SU-DHL-6 (cell line): ENCODE results near the gene SLFN12L.
A peak's percentile ranks its signal among the peaks of the same experiment; 100 is the strongest.

Source experiments
- H2AFZ ChIP-seq: fragments of 200-600 bp; sonication (generic); 2 replicates; pipeline ENCODE4 v1.6.1; 2014; ENCODE audit warnings: low read depth, mild to moderate bottlenecking, moderate library complexity, mixed read lengths, antibody characterized with exemption, low read length; ENCODE audit not compliant: severe bottlenecking
- H3F3A ChIP-seq: fragments of 200-600 bp; shearing (Covaris generic); 2 replicates; pipeline ENCODE4 v1.6.0; 2016; ENCODE audit warnings: antibody characterized with exemption, mild to moderate bottlenecking; ENCODE audit not compliant: insufficient read depth
- H3K27ac ChIP-seq: fragments of 200-600 bp; sonication (generic); 2 replicates; pipeline ENCODE4 v1.5.1; 2016; ENCODE audit warnings: low read depth, mild to moderate bottlenecking, low read length, moderate library complexity, mixed read lengths
- H3K27me3 ChIP-seq: fragments of 200-600 bp; sonication (generic), shearing (Covaris generic); 2 replicates; pipeline ENCODE4 v1.6.0; 2014; ENCODE audit warnings: mild to moderate bottlenecking, low read length
- H3K36me3 ChIP-seq: fragments of 200-600 bp; sonication (generic); 2 replicates; pipeline ENCODE4 v1.6.1; 2014; ENCODE audit warnings: mild to moderate bottlenecking, low read length, mixed read lengths
- H3K4me2 ChIP-seq: fragments of 300-600, 200-600 bp; shearing (Covaris generic), sonication (generic); 2 replicates; pipeline ENCODE4 v1.6.0; 2014; ENCODE audit warnings: low read length, low read depth, mild to moderate bottlenecking; ENCODE audit not compliant: poor library complexity, severe bottlenecking
- H3K4me3 ChIP-seq: fragments of 200-600 bp; sonication (generic); 2 replicates; pipeline ENCODE4 v1.5.1; 2014; ENCODE audit warnings: antibody characterized with exemption, low read length, mild to moderate bottlenecking, mixed read lengths; ENCODE audit not compliant: insufficient read depth, poor library complexity, severe bottlenecking
- H3K79me2 ChIP-seq: fragments of 200-600 bp; sonication (generic); 2 replicates; pipeline ENCODE4 v1.6.1; 2014; ENCODE audit warnings: mild to moderate bottlenecking, low read length, moderate library complexity; ENCODE audit not compliant: insufficient read depth
- H3K9ac ChIP-seq: fragments of 200-600 bp; sonication (generic); 2 replicates; pipeline ENCODE4 v1.7.0; 2014; ENCODE audit warnings: mild to moderate bottlenecking, low read length
- H3K9me2 ChIP-seq: fragments of 200-600 bp; sonication (generic); replicated peaks from 2 replicates; pipeline ENCODE4 v1.6.1; 2014; ENCODE audit warnings: low read length; ENCODE audit not compliant: insufficient read depth
- H3K9me3 ChIP-seq: fragments of 200-600 bp; sonication (generic); 2 replicates; pipeline ENCODE4 v1.6.1; 2014; ENCODE audit warnings: low read length, mixed read lengths; ENCODE audit not compliant: insufficient read depth
- H4K20me1 ChIP-seq: fragments of 200-600 bp; sonication (generic); 2 replicates; pipeline ENCODE4 v1.6.1; 2014; ENCODE audit warnings: low read depth, mild to moderate bottlenecking, antibody characterized with exemption, low read length, moderate library complexity, mixed read lengths
- EZH2phosphoT487 ChIP-seq: fragments of 200-600 bp; sonication (generic), shearing (Covaris generic); conservative IDR thresholded peaks from 2 replicates; pipeline ENCODE4 v1.6.1; 2018; ENCODE audit warnings: mild to moderate bottlenecking, antibody characterized with exemption, low read length, moderate library complexity, mixed read lengths
- TF ChIP-seq, protein P1 (sequence below): fragments of 200-600 bp; sonication (generic); IDR thresholded peaks from one replicate; pipeline ENCODE4 v1.5.1; 2017; ENCODE audit warnings: antibody characterized with exemption, mild to moderate bottlenecking, low read length, moderate library complexity; ENCODE audit not compliant: insufficient read depth, poor library complexity, severe bottlenecking

The SLFN12L gene

DNA sequence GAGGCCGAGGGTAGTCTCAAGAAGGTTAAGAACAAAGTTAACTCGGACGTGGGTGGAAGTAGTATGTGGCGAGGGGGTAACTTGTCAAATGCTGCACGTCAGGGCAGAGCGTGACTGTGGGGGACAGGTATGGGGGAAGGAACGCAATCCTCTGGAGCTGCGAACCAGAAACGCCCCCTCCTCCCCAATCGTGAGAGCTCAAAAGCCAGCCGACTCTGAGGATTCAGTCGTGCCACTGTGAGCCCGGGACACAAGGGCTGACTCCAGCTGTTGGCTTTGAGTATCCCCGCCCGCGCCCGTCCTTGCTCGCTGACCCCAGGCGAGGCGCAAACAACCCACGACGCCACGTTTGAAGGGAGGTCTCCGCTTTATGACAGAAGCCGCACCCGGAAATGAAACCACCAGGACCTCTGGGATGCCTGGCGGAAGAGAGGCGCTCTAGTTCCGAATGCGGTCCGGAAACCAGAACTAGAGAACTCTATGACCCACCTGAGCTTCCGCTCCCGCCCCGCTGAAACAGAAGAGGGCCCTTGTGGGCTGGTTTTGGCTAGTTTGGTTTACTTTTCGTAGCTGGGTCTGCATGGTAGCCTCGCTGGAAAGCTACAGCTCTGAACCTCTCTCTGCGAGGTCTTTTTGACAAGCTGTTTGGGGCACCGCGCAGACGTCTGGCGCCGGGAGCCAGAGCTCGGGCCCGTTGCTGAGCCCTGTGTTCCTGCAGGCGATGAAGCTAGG is 40.9 kb upstream of the SLFN12L start, which contains the start of gene PEX12:
TSS of gene PEX12 (minus strand) at position 375 of the 732 bp plus-strand sequence. CDS start 550 bp downstream, outside the sequence.
- no peaks in the 10 kb centered on the region for H3K9me3 ChIP-seq
- H4K20me1 ChIP-seq = no peaks in the 10 kb centered on the region
- no peaks in the 10 kb centered on the region for H3K9me2 ChIP-seq
- no peaks in the 10 kb centered on the region for H3K27me3 ChIP-seq
- peak within 1 kb of the TSS; percentile 99 for H3K4me3 ChIP-seq
- H3K79me2 ChIP-seq = peaks cover 7% of the 10 kb centered on the region; the same call in 1 of the 2 replicates
- H3K9ac ChIP-seq = peak within 1 kb of the TSS; percentile 96
- H3K36me3 ChIP-seq = peaks cover 7% of the 10 kb centered on the region; the same call in 1 of the 2 replicates
- peaks cover 34% of the 10 kb centered on the region; the same call in 1 of the 2 replicates for H3F3A ChIP-seq
- H3K4me2 ChIP-seq = peak within 1 kb of the TSS; percentile 99
- peak within 1 kb of the TSS; percentile 77 for H3K27ac ChIP-seq
- TF ChIP-seq, protein P1, sequence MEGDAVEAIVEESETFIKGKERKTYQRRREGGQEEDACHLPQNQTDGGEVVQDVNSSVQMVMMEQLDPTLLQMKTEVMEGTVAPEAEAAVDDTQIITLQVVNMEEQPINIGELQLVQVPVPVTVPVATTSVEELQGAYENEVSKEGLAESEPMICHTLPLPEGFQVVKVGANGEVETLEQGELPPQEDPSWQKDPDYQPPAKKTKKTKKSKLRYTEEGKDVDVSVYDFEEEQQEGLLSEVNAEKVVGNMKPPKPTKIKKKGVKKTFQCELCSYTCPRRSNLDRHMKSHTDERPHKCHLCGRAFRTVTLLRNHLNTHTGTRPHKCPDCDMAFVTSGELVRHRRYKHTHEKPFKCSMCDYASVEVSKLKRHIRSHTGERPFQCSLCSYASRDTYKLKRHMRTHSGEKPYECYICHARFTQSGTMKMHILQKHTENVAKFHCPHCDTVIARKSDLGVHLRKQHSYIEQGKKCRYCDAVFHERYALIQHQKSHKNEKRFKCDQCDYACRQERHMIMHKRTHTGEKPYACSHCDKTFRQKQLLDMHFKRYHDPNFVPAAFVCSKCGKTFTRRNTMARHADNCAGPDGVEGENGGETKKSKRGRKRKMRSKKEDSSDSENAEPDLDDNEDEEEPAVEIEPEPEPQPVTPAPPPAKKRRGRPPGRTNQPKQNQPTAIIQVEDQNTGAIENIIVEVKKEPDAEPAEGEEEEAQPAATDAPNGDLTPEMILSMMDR = no peak
- H2AFZ ChIP-seq = peak within 1 kb of the TSS; percentile 83

DNA sequence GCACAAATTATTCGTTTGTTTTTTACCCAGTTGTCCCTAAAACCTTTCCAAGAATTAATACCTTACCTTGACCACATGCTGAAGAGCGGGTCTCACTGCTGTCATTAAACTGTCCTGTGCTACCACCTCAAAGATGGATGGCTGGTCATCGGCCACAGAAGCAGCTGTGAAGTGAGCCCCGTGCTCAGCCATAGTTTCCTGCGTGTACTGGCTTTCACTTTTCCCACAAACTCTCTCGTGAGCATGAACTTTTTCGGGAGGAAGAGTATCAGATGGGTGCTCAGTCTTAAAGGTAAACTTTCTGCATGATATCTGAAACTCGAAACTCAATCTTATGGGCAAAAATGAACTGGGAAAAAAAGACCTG is 40.3 kb upstream of the SLFN12L start:
- Histone ChIP-seq H3K27ac (peak overlapping the region; percentile 77), H3K27me3 (no peaks in the 10 kb centered on the region), H3K4me3 (peak overlapping the region; percentile 99), H3K79me2 (peaks cover 7% of the 10 kb centered on the region; the same call in 1 of the 2 replicates), H3F3A (peaks cover 34% of the 10 kb centered on the region; the same call in 1 of the 2 replicates), H4K20me1 (no peaks in the 10 kb centered on the region), H3K9me3 (no peaks in the 10 kb centered on the region), H3K4me2 (peak overlapping the region; percentile 99), H3K9me2 (no peaks in the 10 kb centered on the region), H3K9ac (peak overlapping the region; percentile 96), H3K36me3 (peaks cover 7% of the 10 kb centered on the region; the same call in 1 of the 2 replicates), H2AFZ (peak overlapping the region; percentile 78)
- TF ChIP-seq, protein P1 = no peak
- no peak for TF ChIP-seq EZH2phosphoT487

DNA sequence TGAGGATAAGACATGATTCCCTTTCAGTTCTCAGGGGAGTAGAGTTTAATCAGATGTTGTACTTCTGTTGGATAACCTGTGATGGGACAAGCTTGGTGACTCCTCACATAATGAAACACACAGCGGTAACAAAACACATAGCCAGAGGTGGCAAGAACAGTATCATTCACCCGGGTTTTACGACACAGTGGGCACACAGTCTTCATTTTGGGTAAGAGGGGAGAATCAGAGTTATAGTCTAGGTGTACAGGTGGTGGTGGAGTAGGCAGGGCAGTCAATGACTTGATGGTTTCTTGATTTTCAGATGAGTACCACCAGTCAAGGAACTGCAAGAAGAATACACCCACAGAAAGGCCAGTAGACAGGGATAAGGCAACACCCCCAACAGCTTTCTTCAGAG is 38.3 kb upstream of the SLFN12L start:
- Histone ChIP-seq H2AFZ (no peak overlapping the region), H3K9ac (no peak overlapping the region), H3K9me3 (no peaks in the 10 kb centered on the region), H3K9me2 (no peaks in the 10 kb centered on the region), H3F3A (peaks cover 34% of the 10 kb centered on the region; the same call in 1 of the 2 replicates), H3K79me2 (peaks cover 16% of the 10 kb centered on the region), H3K4me2 (no peak overlapping the region), H3K27me3 (no peaks in the 10 kb centered on the region), H4K20me1 (no peaks in the 10 kb centered on the region), H3K36me3 (peaks cover 7% of the 10 kb centered on the region; the same call in 1 of the 2 replicates), H3K27ac (no peak overlapping the region), H3K4me3 (no peak overlapping the region)
- no peak for TF ChIP-seq EZH2phosphoT487
- TF ChIP-seq, protein P1 = no peak
